A549 (cell line): ENCODE measurements around the gene RPL26. TPM values are rescaled to one million over a fixed set of nuclear protein-coding genes. Genes with fewer than 3 reads are reported as not detected.

ENCODE experiments used
- ATAC-seq, 2 experiments: fragments of 200-7000 bp in 1 of 2; fragments of >200 bp in 1 of 2; cut with Nextera tagmentation in 1 of 2; cut with Tn5 transposase in 1 of 2; 3 replicates each; pipeline versions ENCODE4 v1.8.0 to v1.9.1; 2018 to 2020; ENCODE audit warnings: mild to moderate bottlenecking in 1 of 2, moderate library complexity in 1 of 2
- CTCF ChIA-PET: fragments of 300-600 bp; sonication (Branson Sonifier 250); formaldehyde crosslinking; extraction: SDS; loops from one replicate; lab custom pipeline; 2021; ENCODE audit warnings: antibody characterized with exemption, inconsistent platforms; lab: Yijun Ruan, JAX
- POLR2A ChIA-PET: fragments of 350-600 bp; formaldehyde crosslinking; extraction: SDS; loops from one replicate; lab custom pipeline; 2021; ENCODE audit warnings: antibody characterized with exemption, inconsistent platforms; lab: Yijun Ruan, JAX
- DNase-seq, 2 experiments: peaks; one replicate each; pipeline versions ENCODE4 v3.0.0 to v3.0.0-alpha.2; 2011 to 2016; ENCODE audit warnings: low read depth in 1 of 2, low spot score in 1 of 2
- FAIRE-seq: peaks from 2 replicates; lab custom pipeline; 2011; peaks lifted over from hg19 to GRCh38; lab: Jason Lieb, UNC
- H3K27ac ChIP-seq, 2 experiments: fragments of >200 bp; sonication (Bioruptor Twin); formaldehyde crosslinking; 3 replicates each; pipeline ENCODE4 v1.5.1; 2016 to 2017
- H3K4me1 ChIP-seq: fragments of >200 bp; sonication (Bioruptor Twin); formaldehyde crosslinking; 3 replicates; pipeline ENCODE4 v1.6.1; 2016
- H3K4me2 ChIP-seq: fragments of >200 bp; sonication (Bioruptor Twin); formaldehyde crosslinking; 3 replicates; pipeline ENCODE4 v1.6.1; 2016
- H3K4me3 ChIP-seq: fragments of >200 bp; sonication (Bioruptor Twin); formaldehyde crosslinking; 3 replicates; pipeline ENCODE4 v1.5.1; 2016
- H3K9me3 ChIP-seq: fragments of >200 bp; sonication (Bioruptor Twin); formaldehyde crosslinking; 3 replicates; pipeline ENCODE4 v1.6.1; 2016
- ATOH8 ChIP-seq: fragments of 250-450 bp; sonication (Bioruptor Pico); IDR thresholded peaks from 2 replicates; pipeline ENCODE4 v1.5.0; 2020; ENCODE audit warnings: low read depth, mild to moderate bottlenecking, moderate library complexity
- CBX2 ChIP-seq: fragments of 200-600 bp; sonication (generic); IDR thresholded peaks from 2 replicates; pipeline ENCODE4 v1.6.1; 2016; ENCODE audit warnings: low read depth, mild to moderate bottlenecking, borderline replicate concordance
- CHD2 ChIP-seq: fragments of 150-350 bp; IDR thresholded peaks from 2 replicates; pipeline ENCODE4 v1.6.1; 2014; ENCODE audit warnings: low read length; ENCODE audit not compliant: partially characterized antibody
- CTCF ChIP-seq: fragments of >200 bp; sonication (Bioruptor Twin); formaldehyde crosslinking; IDR thresholded peaks from 3 replicates; pipeline ENCODE4 v1.5.1; 2016
- E2F6 ChIP-seq: IDR thresholded peaks from 2 replicates; pipeline ENCODE4 v1.6.1; 2012; ENCODE audit warnings: low read depth, borderline replicate concordance
- EHF ChIP-seq: fragments of 250-450 bp; sonication (Bioruptor Pico); IDR thresholded peaks from 2 replicates; pipeline ENCODE4 v1.5.0; 2020; ENCODE audit warnings: mild to moderate bottlenecking
- EHMT2 ChIP-seq: fragments of 200-600 bp; sonication (generic); IDR thresholded peaks from 2 replicates; pipeline ENCODE4 v1.6.1; 2016; ENCODE audit warnings: antibody characterized with exemption, low read depth, mild to moderate bottlenecking, moderate library complexity
- EP300 ChIP-seq, 2 experiments: fragments of >200 bp; sonication (Bioruptor Twin); formaldehyde crosslinking; IDR thresholded peaks; 2 replicates in 1 of 2; 3 replicates in 1 of 2; pipeline ENCODE4 v1.6.1; 2016 to 2017
- FOSL2 ChIP-seq, 2 experiments: fragments of 450-650 bp in 1 of 2; fragments of >200 bp in 1 of 2; sonication (Bioruptor Twin) in 1 of 2; formaldehyde crosslinking; IDR thresholded peaks; 2 replicates each; pipeline versions ENCODE4 v1.5.0 to v1.6.1; 2016 to 2020; ENCODE audit warnings: mild to moderate bottlenecking in 1 of 2, moderate library complexity in 1 of 2
- FOXS1 ChIP-seq: fragments of 250-450 bp; sonication (Bioruptor Pico); IDR thresholded peaks from 2 replicates; pipeline ENCODE4 v1.5.0; 2020; ENCODE audit warnings: mild to moderate bottlenecking, moderate library complexity
- HOXA7 ChIP-seq: fragments of 250-450 bp; sonication (Bioruptor Pico); IDR thresholded peaks from 2 replicates; pipeline ENCODE4 v1.5.0; 2020; ENCODE audit warnings: mild to moderate bottlenecking, moderate library complexity
- JUNB ChIP-seq: fragments of >200 bp; sonication (Bioruptor Twin); formaldehyde crosslinking; IDR thresholded peaks from 2 replicates; pipeline ENCODE4 v1.6.1; 2016
- KDM5A ChIP-seq: fragments of 200-600 bp; sonication (generic); IDR thresholded peaks from 2 replicates; pipeline ENCODE4 v1.6.1; 2016; ENCODE audit warnings: antibody characterized with exemption, mild to moderate bottlenecking
- MAFK ChIP-seq: fragments of 450-650 bp; IDR thresholded peaks from 2 replicates; pipeline ENCODE4 v1.6.1; 2014; ENCODE audit not compliant: partially characterized antibody
- MAX ChIP-seq: IDR thresholded peaks from 2 replicates; pipeline ENCODE4 v1.6.1; 2012
- MYC ChIP-seq: IDR thresholded peaks from 2 replicates; pipeline ENCODE4 v1.6.1; 2012; ENCODE audit warnings: mild to moderate bottlenecking, inconsistent platforms, low read length, improper control_type of control experiment, borderline replicate concordance
- NFE2L2 ChIP-seq: fragments of 150-350 bp; conservative IDR thresholded peaks from 2 replicates; pipeline ENCODE4 v1.6.1; 2014; ENCODE audit warnings: low read length
- PBX3 ChIP-seq: IDR thresholded peaks from 2 replicates; pipeline ENCODE4 v1.6.1; 2012
- PHF8 ChIP-seq: fragments of 200-600 bp; sonication (generic); IDR thresholded peaks from 2 replicates; pipeline ENCODE4 v1.6.1; 2016; ENCODE audit warnings: low read depth, mild to moderate bottlenecking, antibody characterized with exemption, moderate library complexity, borderline replicate concordance
- RARB ChIP-seq: fragments of 250-450 bp; sonication (Bioruptor Pico); IDR thresholded peaks from 2 replicates; pipeline ENCODE4 v1.8.0; 2021; ENCODE audit warnings: mild to moderate bottlenecking, moderate library complexity
- REST ChIP-seq: fragments of 200-600 bp; sonication (generic); IDR thresholded peaks from 2 replicates; pipeline ENCODE4 v1.6.1; 2016; ENCODE audit warnings: antibody characterized with exemption, mild to moderate bottlenecking, moderate library complexity
- RNF2 ChIP-seq: fragments of 200-600 bp; sonication (generic); IDR thresholded peaks from 2 replicates; pipeline ENCODE4 v1.6.1; 2016; ENCODE audit warnings: low read depth, mild to moderate bottlenecking, antibody characterized with exemption, moderate library complexity, borderline replicate concordance
- SMC3 ChIP-seq: fragments of >200 bp; sonication (Bioruptor Twin); formaldehyde crosslinking; IDR thresholded peaks from 3 replicates; pipeline ENCODE4 v1.6.1; 2018; ENCODE audit warnings: inconsistent platforms
- SREBF2 ChIP-seq: fragments of 450-650 bp; IDR thresholded peaks from 2 replicates; pipeline ENCODE4 v1.6.1; 2014; ENCODE audit warnings: mild to moderate bottlenecking, moderate library complexity
- TFCP2L1 ChIP-seq: fragments of 250-450 bp; sonication (Bioruptor Pico); IDR thresholded peaks from 2 replicates; pipeline ENCODE4 v1.5.0; 2021; ENCODE audit warnings: mild to moderate bottlenecking
- TP53 ChIP-seq: fragments of 250-450 bp; sonication (Bioruptor Pico); IDR thresholded peaks from 2 replicates; pipeline ENCODE4 v1.5.0; 2021; ENCODE audit warnings: mild to moderate bottlenecking, moderate library complexity
- ZC3H11A ChIP-seq: fragments of 450-650 bp; IDR thresholded peaks from 2 replicates; pipeline ENCODE4 v1.6.1; 2014; ENCODE audit warnings: antibody characterized with exemption, mild to moderate bottlenecking
- ZSCAN20 ChIP-seq: fragments of 250-450 bp; sonication (Bioruptor Pico); IDR thresholded peaks from 2 replicates; pipeline ENCODE4 v1.8.0; 2022; ENCODE audit warnings: mild to moderate bottlenecking, moderate library complexity
- WGBS: methylation state at CpG from one replicate; pipeline ENCODE4 v1.1.6; 2017; ENCODE audit errors: missing lambda C conversion rate; 5-methylcytosine and 5-hydroxymethylcytosine counted together
- polyA plus RNA-seq, 4 experiments: library from polyadenylated mRNA; depleted of rRNA in 3 of 4; stranded (reverse); fragments of >200 nt; fragmentation: RNase III in 1 of 4; extraction: RNeasy Plus Mini Kit Qiagen cat#74134 plus additional on column Dnase treatment in 1 of 4; gene quantifications; 2 replicates in 3 of 4; 3 replicates in 1 of 4; pipeline ENCODE4 v1.2.3, GENCODE V29; 2011 to 2017

Gene RPL26
- polyA plus RNA-seq, 2 of the 4 experiments (the other 2 are of a cell fraction) = 5,521 to 7,141 TPM

GRCh38 chr17:8386841-8387240 lies 3.8 kb upstream of the RPL26 start:
- no peak for DNase-seq
- H3K4me3 ChIP-seq = no peak overlapping the region
- CTCF ChIA-PET = interaction anchor here (0.6 to 8.2 kb wide), 10 partner anchors 8 to 399 kb away, joined by 3 to 82 read pairs (median 3); no protein-coding TSS in a partner anchor
- H3K9me3 ChIP-seq = no peaks in the 10 kb centered on the region
- TF ChIP-seq PHF8 = no peak
- no peak for TF ChIP-seq SREBF2
- TF ChIP-seq EHMT2 = no peak
- no peak for TF ChIP-seq KDM5A
- TF ChIP-seq MAFK = no peak
- TF ChIP-seq REST = no peak
- no peak for TF ChIP-seq ZC3H11A
- no peak for TF ChIP-seq PBX3
- TF ChIP-seq SMC3 = no peak
- TF ChIP-seq FOXS1 (CRISPR knock-in tag) = no peak
- TF ChIP-seq TP53 = no peak
- no peak for TF ChIP-seq HOXA7 (CRISPR knock-in tag)
- TF ChIP-seq ATOH8 (CRISPR knock-in tag) = no peak
- no peak for TF ChIP-seq RNF2
- no peak for TF ChIP-seq MAX
- TF ChIP-seq, all 56 proteins: peak for 0
- Histone ChIP-seq H3K4me2 (no peak overlapping the region), H3K27ac (no peak overlapping the region), H3K4me1 (peaks cover 16% of the 10 kb centered on the region)
- 72% methylated on average over 6 of the region's 6 CpGs for WGBS
- no peak for FAIRE-seq
- no peak for ATAC-seq
- POLR2A ChIA-PET = interaction anchor here (1.0 kb wide), 1 partner anchor 272 kb away, joined by 3 read pairs; no protein-coding TSS in a partner anchor

GRCh38 chr17:8384801-8385378 lies 1.9 kb upstream of the RPL26 start:
- POLR2A ChIA-PET = interaction anchor here (1.0 to 1.2 kb wide), 2 partner anchors 8 to 25 kb away, joined by 3 read pairs; no protein-coding TSS in a partner anchor
- Histone ChIP-seq H3K4me1 (peaks cover 29% of the 10 kb centered on the region), H3K9me3 (no peaks in the 10 kb centered on the region), H3K4me2 (peak overlapping the region; percentile 67), H3K4me3 (peak overlapping the region; percentile 97), H3K27ac (peak overlapping the region; percentile 40 to 99; a peak in 4 of 6 replicates)
- 44% methylated on average over 12 of the region's 12 CpGs for WGBS
- CTCF ChIA-PET = interaction anchor here (0.6 to 8.2 kb wide), 11 partner anchors 10 to 1147 kb away, joined by 3 to 82 read pairs (median 6); partner anchors contain the start of genes NDEL1 and RNF222
- FAIRE-seq (no peak), ATAC-seq (peak in 1 of 2 experiments; percentile 10; a peak in 3 of 6 replicates), DNase-seq (peak; percentile 38 to 79)
- TF ChIP-seq EP300 (IDR thresholded peaks at IDR 0.05) (no peak), CHD2 (no peak), MYC (no peak), ZSCAN20 (CRISPR knock-in tag) (no peak), FOSL2 (IDR thresholded peaks at IDR 0.05) (no peak), FOSL2 (CRISPR knock-in tag; IDR thresholded peaks at IDR 0.05) (peak; percentile 30; the same call in 1 of the 2 replicates), CTCF (no peak), MAX (peak; percentile 68), JUNB (no peak), E2F6 (peak; percentile 35; the same call in 1 of the 2 replicates), SREBF2 (no peak), NFE2L2 (no peak), EHF (CRISPR knock-in tag) (no peak), TFCP2L1 (CRISPR knock-in tag) (peak; percentile 33; the same call in 1 of the 2 replicates), RARB (CRISPR knock-in tag) (no peak), CBX2 (no peak)
